SK-N-SH treated with all-trans-retinoic acid at 6 μM for 48 hours (cell line): ENCODE data around the gene MYO5B.

Source experiments
- BACH2 ChIP-seq: fragments of 250-450 bp; sonication (Bioruptor Pico); IDR thresholded peaks from 2 replicates; pipeline ENCODE4 v1.9.0; 2021; ENCODE audit warnings: mild to moderate bottlenecking, borderline replicate concordance
- CREB5 ChIP-seq: fragments of 250-450 bp; sonication (Bioruptor Pico); IDR thresholded peaks from 2 replicates; pipeline ENCODE4 v1.5.1; 2020; ENCODE audit warnings: low read depth, mild to moderate bottlenecking, moderate library complexity
- CSDC2 ChIP-seq: fragments of 250-450 bp; sonication (Bioruptor Pico); IDR thresholded peaks from 2 replicates; pipeline ENCODE4 v1.5.0; 2020; ENCODE audit warnings: mild to moderate bottlenecking, moderate library complexity
- ESRRG ChIP-seq: fragments of 250-450 bp; sonication (Bioruptor Pico); IDR thresholded peaks from 2 replicates; pipeline ENCODE4 v1.6.1; 2021; ENCODE audit warnings: mild to moderate bottlenecking
- PATZ1 ChIP-seq: fragments of 250-450 bp; sonication (Bioruptor Pico); IDR thresholded peaks from 2 replicates; pipeline ENCODE4 v1.8.0; 2020; ENCODE audit warnings: mild to moderate bottlenecking, moderate library complexity, borderline replicate concordance
- POU6F1 ChIP-seq: fragments of 250-450 bp; sonication (Bioruptor Pico); IDR thresholded peaks from 2 replicates; pipeline ENCODE4 v1.8.0; 2021; ENCODE audit warnings: low read depth, mild to moderate bottlenecking, moderate library complexity, borderline replicate concordance
- RARB ChIP-seq: fragments of 250-450 bp; sonication (Bioruptor Pico); IDR thresholded peaks from 2 replicates; pipeline ENCODE4 v1.8.0; 2021; ENCODE audit warnings: mild to moderate bottlenecking, moderate library complexity
- SNAI2 ChIP-seq: fragments of 250-450 bp; sonication (Bioruptor Pico); IDR thresholded peaks from 2 replicates; pipeline ENCODE4 v1.5.0; 2020; ENCODE audit warnings: mild to moderate bottlenecking, moderate library complexity
- TSHZ2 ChIP-seq: fragments of 250-450 bp; sonication (Bioruptor Pico); IDR thresholded peaks from 2 replicates; pipeline ENCODE4 v1.5.0; 2020; ENCODE audit warnings: mild to moderate bottlenecking, moderate library complexity
- ZFP30 ChIP-seq: fragments of 450-650 bp; formaldehyde crosslinking; IDR thresholded peaks from 2 replicates; pipeline ENCODE4 v1.5.0; 2022; ENCODE audit warnings: mild to moderate bottlenecking, moderate library complexity
- ZNF565 ChIP-seq: fragments of 450-650 bp; formaldehyde crosslinking; conservative IDR thresholded peaks from 2 replicates; pipeline ENCODE4 v1.5.0; 2020; ENCODE audit warnings: low read depth, mild to moderate bottlenecking, moderate library complexity
- ZNF70 ChIP-seq: fragments of 450-650 bp; formaldehyde crosslinking; IDR thresholded peaks from 2 replicates; pipeline ENCODE4 v1.5.0; 2020; ENCODE audit warnings: mild to moderate bottlenecking, moderate library complexity
- ZNF8 ChIP-seq: fragments of 450-650 bp; formaldehyde crosslinking; IDR thresholded peaks from 2 replicates; pipeline ENCODE4 v1.5.0; 2020; ENCODE audit warnings: mild to moderate bottlenecking, moderate library complexity

GRCh38 chr18:50000227-50000626 is 194.7 kb downstream of the MYO5B start:
- TF ChIP-seq CREB5 (CRISPR knock-in tag) (no peak), ZNF70 (no peak), PATZ1 (CRISPR knock-in tag) (no peak), BACH2 (CRISPR knock-in tag) (no peak), ZNF8 (no peak), POU6F1 (CRISPR knock-in tag) (no peak), RARB (no peak), TSHZ2 (CRISPR knock-in tag) (no peak), SNAI2 (CRISPR knock-in tag) (no peak), CSDC2 (no peak), ESRRG (CRISPR knock-in tag) (no peak), ZFP30 (CRISPR knock-in tag) (no peak), ZNF565 (CRISPR knock-in tag) (no peak)
